NB4 (cell line): ENCODE results near the gene SLC12A7.
"Not testable (repeated sequence)": the region's sequence is repeated elsewhere in the genome, so short reads cannot be mapped to it uniquely, and the experiment has no call there.

Experiments used
- DNase-seq: peaks from one replicate; pipeline ENCODE4 v3.0.0; 2010; ENCODE audit warnings: low read depth
- H3K4me3 ChIP-seq: one replicate; pipeline ENCODE4 v1.5.1; 2011; ENCODE audit warnings: mild to moderate bottlenecking, low read depth, low read length, moderate library complexity
- CTCF ChIP-seq: IDR thresholded peaks from one replicate; pipeline ENCODE4 v1.5.1; 2012; ENCODE audit warnings: low read depth, low read length
- MAX ChIP-seq: IDR thresholded peaks from 2 replicates; pipeline ENCODE4 v1.6.1; 2011; ENCODE audit warnings: low read depth, low read length
- MYC ChIP-seq: IDR thresholded peaks from 2 replicates; pipeline ENCODE4 v1.6.1; 2011; ENCODE audit warnings: low read depth, low read length
- POLR2A ChIP-seq: IDR thresholded peaks from 2 replicates; pipeline ENCODE4 v1.6.1; 2011; ENCODE audit warnings: mild to moderate bottlenecking; ENCODE audit not compliant: insufficient read length; ENCODE audit errors: extremely low read depth

The SLC12A7 gene

GRCh38 chr5:1088031-1088430 lies 23.8 kb downstream of the SLC12A7 start:
- no peak for DNase-seq
- no peak overlapping the region for H3K4me3 ChIP-seq
- TF ChIP-seq MAX (no peak), MYC (no peak)

GRCh38 chr5:1087428-1087827 lies 24.4 kb downstream of the SLC12A7 start:
- no peak overlapping the region for H3K4me3 ChIP-seq
- TF ChIP-seq MAX (no peak), POLR2A (no peak), MYC (no peak), CTCF (no peak)
- DNase-seq = no peak

GRCh38 chr5:1086871-1087270 lies 25.0 kb downstream of the SLC12A7 start:
- no peak overlapping the region for H3K4me3 ChIP-seq
- no peak for DNase-seq
- TF ChIP-seq CTCF (no peak), MAX (no peak), POLR2A (no peak), MYC (no peak)

- TF ChIP-seq CTCF (no peak), POLR2A (no peak), MAX (no peak), MYC (no peak)
- H3K4me3 ChIP-seq = no peak overlapping the region
Observed at GRCh38 chr5:1086137-1086536, 25.7 kb downstream of the SLC12A7 start.

GRCh38 chr5:1085391-1085790 lies 26.5 kb downstream of the SLC12A7 start:
- TF ChIP-seq CTCF (no peak), MYC (no peak), MAX (no peak), POLR2A (no peak)

More at GRCh38 chr5:1086137-1086536, 25.7 kb downstream of the SLC12A7 start:
- DNase-seq = no peak

GRCh38 chr5:1083823-1084605 lies 27.8 kb downstream of the SLC12A7 start:
- no peak for DNase-seq
- H3K4me3 ChIP-seq = no peak overlapping the region
- TF ChIP-seq MYC = no peak
- TF ChIP-seq POLR2A = no peak
- no peak for TF ChIP-seq CTCF
- TF ChIP-seq MAX = no peak

More at GRCh38 chr5:1085391-1085790, 26.5 kb downstream of the SLC12A7 start:
- no peak for DNase-seq
- no peak overlapping the region for H3K4me3 ChIP-seq

GRCh38 chr5:1083026-1083425 lies 28.8 kb downstream of the SLC12A7 start:
- DNase-seq, H3K4me3 ChIP-seq: not testable (repeated sequence)
